ENCODE data around the gene RNF175. TPM values are rescaled to one million over a fixed set of nuclear protein-coding genes. Genes with fewer than 3 reads are reported as not detected.
"Not testable (repeated sequence)": the region's sequence is repeated elsewhere in the genome, so short reads cannot be mapped to it uniquely, and the experiment has no call there.

Gene RNF175
- total RNA-seq, 1 donor from 2014 or later = 1.9 TPM

DNA sequence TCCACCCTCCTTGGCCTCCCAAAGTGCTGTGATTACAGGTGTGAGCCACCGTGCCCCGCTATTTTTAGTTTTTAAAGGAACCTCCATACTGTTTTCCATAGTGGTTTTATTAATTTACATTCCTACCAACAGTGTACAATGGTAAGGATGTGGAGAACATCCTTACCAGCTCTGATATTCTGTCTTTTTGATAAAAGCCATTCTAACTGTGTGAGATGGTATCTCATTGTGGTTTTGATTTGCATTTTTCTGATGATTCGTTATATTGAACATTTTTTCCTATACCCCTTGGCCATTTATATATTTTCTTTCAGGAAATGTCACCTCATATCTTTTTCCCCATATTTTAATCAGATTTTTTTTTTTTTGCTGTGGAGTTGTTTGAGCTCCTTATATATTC, 90.0 kb downstream of the RNF175 start:
- TF ChIP-seq, protein P1, sequence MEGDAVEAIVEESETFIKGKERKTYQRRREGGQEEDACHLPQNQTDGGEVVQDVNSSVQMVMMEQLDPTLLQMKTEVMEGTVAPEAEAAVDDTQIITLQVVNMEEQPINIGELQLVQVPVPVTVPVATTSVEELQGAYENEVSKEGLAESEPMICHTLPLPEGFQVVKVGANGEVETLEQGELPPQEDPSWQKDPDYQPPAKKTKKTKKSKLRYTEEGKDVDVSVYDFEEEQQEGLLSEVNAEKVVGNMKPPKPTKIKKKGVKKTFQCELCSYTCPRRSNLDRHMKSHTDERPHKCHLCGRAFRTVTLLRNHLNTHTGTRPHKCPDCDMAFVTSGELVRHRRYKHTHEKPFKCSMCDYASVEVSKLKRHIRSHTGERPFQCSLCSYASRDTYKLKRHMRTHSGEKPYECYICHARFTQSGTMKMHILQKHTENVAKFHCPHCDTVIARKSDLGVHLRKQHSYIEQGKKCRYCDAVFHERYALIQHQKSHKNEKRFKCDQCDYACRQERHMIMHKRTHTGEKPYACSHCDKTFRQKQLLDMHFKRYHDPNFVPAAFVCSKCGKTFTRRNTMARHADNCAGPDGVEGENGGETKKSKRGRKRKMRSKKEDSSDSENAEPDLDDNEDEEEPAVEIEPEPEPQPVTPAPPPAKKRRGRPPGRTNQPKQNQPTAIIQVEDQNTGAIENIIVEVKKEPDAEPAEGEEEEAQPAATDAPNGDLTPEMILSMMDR (IDR thresholded peaks at IDR 0.05; ENCODE audit: unreplicated experiment) = no peak
- Mint-ChIP-seq H3K4me3 (ENCODE audit: low read depth) (no peak overlapping the region), H3K27me3 (peaks cover 16% of the 10 kb centered on the region), H3K9me3 (ENCODE audit: low read depth) (peaks cover 8% of the 10 kb centered on the region), H3K27ac (no peak overlapping the region), H3K4me1 (ENCODE audit: low read depth) (peaks cover 4% of the 10 kb centered on the region), H3K36me3 (ENCODE audit: insufficient read depth) (no peaks in the 10 kb centered on the region)
- no peak for DNase-seq (ENCODE audit: low spot score, unreplicated experiment)

- Mint-ChIP-seq H3K4me3 (ENCODE audit: low read depth) (no peak overlapping the region), H3K4me1 (ENCODE audit: low read depth) (peaks cover 4% of the 10 kb centered on the region), H3K27me3 (peaks cover 16% of the 10 kb centered on the region), H3K27ac (no peak overlapping the region), H3K36me3 (ENCODE audit: insufficient read depth) (no peaks in the 10 kb centered on the region), H3K9me3 (ENCODE audit: low read depth) (peaks cover 8% of the 10 kb centered on the region)
- TF ChIP-seq, protein P1 (IDR thresholded peaks at IDR 0.05; ENCODE audit: unreplicated experiment) = no peak
- DNase-seq (ENCODE audit: low spot score, unreplicated experiment) = no peak
These were observed 91.2 kb downstream of the RNF175 start for GRCh38 chr4:153668647-153669046.

DNA sequence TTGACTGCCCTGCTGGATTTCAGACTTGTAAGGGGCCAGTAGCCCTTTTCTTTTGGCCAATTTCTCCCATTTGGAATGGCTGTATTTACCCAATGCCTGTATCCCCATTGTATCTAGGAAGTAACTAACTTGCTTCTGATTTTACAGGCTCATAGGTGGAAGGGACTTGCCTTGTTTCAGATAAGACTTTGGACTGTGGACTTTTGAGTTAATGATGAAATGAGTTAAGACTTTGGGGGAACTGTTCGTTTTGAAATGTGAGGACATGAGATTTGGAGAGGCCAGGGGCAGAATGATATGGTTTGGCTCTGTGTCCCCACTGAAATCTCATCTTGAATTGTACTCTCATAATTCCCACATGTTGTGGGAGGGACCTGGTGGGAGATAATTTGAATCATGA, 93.3 kb downstream of the RNF175 start:
- H3K4me1 Mint-ChIP-seq (ENCODE audit: low read depth); DNase-seq (ENCODE audit: low spot score, unreplicated experiment); H3K4me3 Mint-ChIP-seq (ENCODE audit: low read depth); H3K27ac Mint-ChIP-seq; H3K36me3 Mint-ChIP-seq (ENCODE audit: insufficient read depth): not testable (repeated sequence)
- Mint-ChIP-seq H3K27me3 (peaks cover 16% of the 10 kb centered on the region), H3K9me3 (ENCODE audit: low read depth) (peaks cover 19% of the 10 kb centered on the region)

GRCh38 chr4:153663667-153664066, 96.2 kb downstream of the RNF175 start:
- no peak overlapping the region for H3K27ac Mint-ChIP-seq
- no peak for DNase-seq (ENCODE audit: low spot score, unreplicated experiment)
- no peak overlapping the region for H3K4me3 Mint-ChIP-seq (ENCODE audit: low read depth)
- TF ChIP-seq, protein P1 (IDR thresholded peaks at IDR 0.05; ENCODE audit: unreplicated experiment) = no peak
- H3K4me1 Mint-ChIP-seq (ENCODE audit: low read depth) = peaks cover 4% of the 10 kb centered on the region
- H3K27me3 Mint-ChIP-seq = peaks cover 15% of the 10 kb centered on the region
- peaks cover 19% of the 10 kb centered on the region for H3K9me3 Mint-ChIP-seq (ENCODE audit: low read depth)
- H3K36me3 Mint-ChIP-seq (ENCODE audit: insufficient read depth) = peaks cover 2% of the 10 kb centered on the region

DNA sequence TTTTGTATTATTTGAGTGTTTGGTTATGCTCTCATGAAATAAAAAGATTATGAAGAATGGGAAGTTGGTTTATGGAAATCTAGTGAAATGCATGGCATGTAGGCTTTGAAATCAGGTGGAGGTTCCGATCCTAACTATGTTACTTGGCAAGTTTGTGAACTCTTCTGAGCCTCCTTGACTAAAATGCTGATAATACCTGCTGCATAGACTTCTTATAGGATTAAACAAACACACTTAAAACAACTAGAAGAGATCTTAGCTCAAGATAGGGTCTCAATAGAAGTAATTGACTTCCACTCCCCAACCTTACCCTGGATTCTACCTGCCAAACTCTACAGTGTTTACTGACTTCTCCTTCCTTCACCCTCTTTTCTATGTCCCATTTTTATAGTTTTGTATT, 97.9 kb downstream of the RNF175 start:
- Mint-ChIP-seq H3K4me1 (ENCODE audit: low read depth) (peaks cover 4% of the 10 kb centered on the region), H3K4me3 (ENCODE audit: low read depth) (no peak overlapping the region), H3K36me3 (ENCODE audit: insufficient read depth) (peaks cover 2% of the 10 kb centered on the region), H3K9me3 (ENCODE audit: low read depth) (peaks cover 15% of the 10 kb centered on the region), H3K27ac (no peak overlapping the region), H3K27me3 (peaks cover 5% of the 10 kb centered on the region)
- no peak for DNase-seq (ENCODE audit: low spot score, unreplicated experiment)
- TF ChIP-seq, protein P1 (IDR thresholded peaks at IDR 0.05; ENCODE audit: unreplicated experiment) = no peak

DNA sequence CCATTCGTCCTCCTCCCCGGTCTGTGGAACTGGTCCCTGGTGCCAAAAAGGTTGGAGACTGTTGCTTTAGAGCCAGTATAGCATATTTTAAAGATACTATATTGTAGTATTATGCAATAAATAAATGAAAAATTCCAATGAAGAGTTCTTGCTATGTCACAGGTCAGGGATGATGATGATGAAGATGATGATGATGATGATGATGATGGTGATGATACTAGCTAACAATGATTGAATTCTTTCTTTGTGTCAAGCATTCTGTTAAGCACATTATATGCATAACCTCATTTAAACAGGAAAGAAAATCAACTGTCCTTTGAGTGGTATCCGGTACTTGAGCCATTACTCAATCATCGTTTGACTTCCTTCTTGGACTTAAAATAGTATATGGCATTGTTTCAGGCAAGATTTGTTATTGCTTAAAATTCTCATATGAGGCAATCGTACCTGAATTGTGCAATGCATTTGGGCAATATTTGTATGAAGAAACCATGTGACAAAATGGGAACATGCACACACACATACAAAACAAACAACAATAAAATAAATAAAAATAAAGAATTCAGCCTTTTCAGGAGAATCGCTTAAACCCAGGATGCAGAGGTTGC, 98.5 kb downstream of the RNF175 start:
- Mint-ChIP-seq H3K4me3 (ENCODE audit: low read depth) (no peak overlapping the region), H3K27me3 (peaks cover 5% of the 10 kb centered on the region), H3K36me3 (ENCODE audit: insufficient read depth) (peaks cover 2% of the 10 kb centered on the region), H3K4me1 (ENCODE audit: low read depth) (peaks cover under 1% of the 10 kb centered on the region), H3K27ac (no peak overlapping the region), H3K9me3 (ENCODE audit: low read depth) (peaks cover 15% of the 10 kb centered on the region)
- no peak for DNase-seq (ENCODE audit: low spot score, unreplicated experiment)
- TF ChIP-seq, protein P1 (IDR thresholded peaks at IDR 0.05; ENCODE audit: unreplicated experiment) = no peak

Measured in progenitor cell of endocrine pancreas (in vitro differentiated cells).